Hippocampal formation (tissue), 2 donors: Measurements from ENCODE around the gene NOTCH2NLA.
"Not testable (repeated sequence)": the region's sequence is repeated elsewhere in the genome, so short reads cannot be mapped to it uniquely, and the experiment has no call there.

Experiments used
- DNase-seq, 2 donors: peaks; one replicate each; lab custom pipeline; 2025; lab: John Stamatoyannopoulos, UW

Gene NOTCH2NLA

DNA sequence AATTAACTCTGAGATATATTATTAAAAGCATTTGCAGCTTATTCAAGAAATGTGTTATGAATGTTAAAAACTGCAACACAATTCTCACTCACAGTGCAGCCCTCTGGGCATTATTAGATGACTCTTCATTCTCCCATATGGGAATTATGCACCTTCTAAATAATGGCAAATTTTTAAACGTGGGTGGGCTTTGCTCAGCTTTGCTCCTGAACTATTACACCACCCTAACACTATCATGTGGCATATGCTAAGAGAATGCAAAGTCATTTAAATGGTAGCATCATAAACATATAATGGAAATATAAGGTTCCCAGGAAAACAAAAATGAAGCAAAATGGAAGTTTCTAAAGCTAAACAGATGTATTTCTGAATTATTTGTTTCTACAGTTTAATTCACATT, 61.5 kb downstream of the NOTCH2NLA start:
- DNase-seq = not testable (repeated sequence)

DNA sequence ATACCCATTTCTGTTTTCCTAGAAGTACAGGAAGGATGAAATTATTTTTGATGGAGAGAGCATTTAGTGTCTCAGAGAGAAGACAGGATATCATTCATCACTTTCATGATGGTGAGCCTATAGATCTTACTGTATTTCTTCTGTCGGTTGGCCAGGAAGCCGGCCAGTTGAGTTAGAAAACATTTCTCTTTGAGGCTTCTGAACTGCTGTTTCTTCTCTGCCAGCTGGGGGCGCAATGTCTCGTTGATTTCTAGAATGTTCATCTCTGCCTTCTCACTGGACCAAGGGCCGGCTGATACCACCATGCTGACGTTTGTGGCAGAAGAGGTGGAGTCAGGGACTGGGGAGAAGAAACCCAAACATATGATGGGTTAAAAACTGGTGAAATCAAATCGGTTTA, 84.4 kb downstream of the NOTCH2NLA start, which contains the start of gene NBPF10:
TSS of gene NBPF10 (minus strand) at position 340 of the 400 bp plus-strand sequence. CDS start at position 305, 35 bp downstream.
- DNase-seq = not testable (repeated sequence)
